ENCODE results near the gene CCBE1.
A peak's percentile ranks its signal among the peaks of the same experiment; 100 is the strongest.
"Not testable (repeated sequence)": the region's sequence is repeated elsewhere in the genome, so short reads cannot be mapped to it uniquely, and the experiment has no call there.

Gene CCBE1

DNA sequence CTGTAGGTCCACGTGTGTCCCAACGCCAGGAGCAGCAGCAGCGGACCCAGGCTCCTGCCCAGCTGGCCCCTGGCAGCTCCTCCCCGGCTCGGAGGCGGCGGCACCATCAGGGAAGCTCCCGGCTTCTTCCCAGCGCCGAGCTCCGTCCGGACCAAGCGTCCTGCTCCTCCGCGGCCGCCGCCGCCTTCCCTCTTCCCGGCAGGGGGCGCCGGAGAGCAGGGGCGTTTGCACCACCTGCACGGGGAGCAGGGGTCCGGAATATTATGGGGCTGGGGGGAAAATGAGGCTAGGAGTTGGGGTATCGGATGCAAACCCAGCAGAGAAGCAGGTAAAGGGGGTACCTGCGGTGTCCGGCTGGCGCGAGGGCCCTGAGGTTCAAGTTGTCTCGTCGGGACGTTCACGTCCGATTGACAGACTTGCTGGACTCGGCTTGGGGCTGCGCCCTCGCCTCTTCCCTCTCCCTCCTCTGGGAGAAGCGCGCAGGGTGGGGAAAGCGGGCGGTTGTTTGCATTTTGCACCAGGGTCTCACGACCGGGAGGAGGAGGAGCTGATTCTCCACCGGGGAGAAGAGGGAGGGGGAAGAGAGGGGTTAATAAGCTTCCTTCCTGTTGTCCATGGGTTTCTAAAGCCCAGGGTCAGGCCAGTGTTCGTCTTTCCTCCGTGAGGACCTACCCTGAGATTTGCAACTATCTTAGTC is at the start of gene CCBE1:
Gene CCBE1, minus strand, starts transcription at position 188 of the 697 bp plus-strand sequence.
- H3K27ac ChIP-seq (ENCODE audit: low read depth in 2 of 2, low read length in 2 of 2) = no peak within 1 kb of the TSS

DNA sequence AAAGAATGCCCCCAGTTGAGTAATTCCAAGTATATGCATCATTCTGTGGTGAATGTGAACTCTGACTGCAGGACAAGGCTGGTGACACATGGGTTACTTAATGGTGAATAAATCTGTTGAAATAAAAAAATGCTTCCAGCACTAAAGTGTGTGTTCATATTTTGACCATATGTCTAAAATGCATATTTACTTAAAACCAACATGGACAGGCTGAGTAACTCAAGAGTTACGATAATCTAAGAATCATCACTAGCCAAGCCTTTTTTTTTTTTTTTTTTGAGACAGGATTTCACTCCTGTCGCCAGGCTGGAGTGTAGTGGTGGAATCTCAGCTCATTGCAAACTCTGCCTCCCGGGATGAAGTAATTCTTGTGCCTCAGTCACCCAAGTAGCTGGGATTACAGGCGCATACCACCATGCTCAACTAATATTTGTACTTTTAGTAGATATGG is 47.1 kb upstream of the CCBE1 start:
- H3K27me3 ChIP-seq (ENCODE audit: control insufficient read depth in 2 of 2, insufficient read depth in 2 of 2, low read length in 2 of 2) = no peaks in the 10 kb centered on the region
- H3K4me3 ChIP-seq (ENCODE audit: low read length in 2 of 2) = no peak overlapping the region
- H3K9ac ChIP-seq (ENCODE audit: low read depth in 1 of 2, low read length in 2 of 2) = no peak overlapping the region
- H3K9me3 ChIP-seq (ENCODE audit: control insufficient read depth in 2 of 2, low read length in 2 of 2) = no peaks in the 10 kb centered on the region
- no peaks in the 10 kb centered on the region for H3K36me3 ChIP-seq (ENCODE audit: control insufficient read depth in 2 of 2, insufficient read depth in 2 of 2, low read length in 2 of 2)
- H3K4me1 ChIP-seq (ENCODE audit: control insufficient read depth in 2 of 2, insufficient read depth in 2 of 2, low read length in 2 of 2) = no peaks in the 10 kb centered on the region
- no peak overlapping the region for H3K27ac ChIP-seq (ENCODE audit: low read depth in 2 of 2, low read length in 2 of 2)

More for the DNA sequence above, at the start of gene CCBE1:
- H3K36me3 ChIP-seq (ENCODE audit: control insufficient read depth in 2 of 2, insufficient read depth in 2 of 2, low read length in 2 of 2) = no peaks in the 10 kb centered on the region
- peaks cover 9 to 41% of the 10 kb centered on the region in 2 donors for H3K27me3 ChIP-seq (ENCODE audit: control insufficient read depth in 2 of 2, insufficient read depth in 2 of 2, low read length in 2 of 2)
- H3K9me3 ChIP-seq (ENCODE audit: control insufficient read depth in 2 of 2, low read length in 2 of 2) = no peaks in the 10 kb centered on the region
- peak within 1 kb of the TSS; percentile 52 to 70 for H3K4me3 ChIP-seq (ENCODE audit: low read length in 2 of 2)
- peaks cover 5 to 12% of the 10 kb centered on the region in 2 donors for H3K4me1 ChIP-seq (ENCODE audit: control insufficient read depth in 2 of 2, insufficient read depth in 2 of 2, low read length in 2 of 2)
- peak within 1 kb of the TSS; percentile 10 to 22 for H3K9ac ChIP-seq (ENCODE audit: low read depth in 1 of 2, low read length in 2 of 2)

DNA sequence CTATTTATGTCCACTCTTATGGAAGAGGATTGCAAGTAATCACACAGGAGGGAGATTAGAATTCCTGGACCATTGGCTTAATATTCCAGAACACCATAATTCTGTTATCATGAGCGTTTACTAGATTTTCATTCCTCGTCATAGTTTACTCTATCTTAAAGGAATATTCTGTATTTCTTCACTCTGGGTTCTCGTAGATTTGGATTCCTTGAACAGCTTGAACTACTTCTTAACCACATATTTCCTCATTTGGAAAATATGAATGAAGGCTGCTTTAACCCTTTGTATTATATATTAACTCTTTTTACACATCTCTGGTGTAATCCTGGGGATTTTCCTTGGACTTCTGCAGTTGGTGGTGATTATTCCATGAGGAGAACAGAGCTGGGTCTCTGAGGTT is 46.3 kb upstream of the CCBE1 start:
- no peaks in the 10 kb centered on the region for H3K4me1 ChIP-seq (ENCODE audit: control insufficient read depth in 2 of 2, insufficient read depth in 2 of 2, low read length in 2 of 2)
- no peak overlapping the region for H3K27ac ChIP-seq (ENCODE audit: low read depth in 2 of 2, low read length in 2 of 2)
- H3K36me3 ChIP-seq (ENCODE audit: control insufficient read depth in 2 of 2, insufficient read depth in 2 of 2, low read length in 2 of 2) = no peaks in the 10 kb centered on the region
- no peaks in the 10 kb centered on the region for H3K27me3 ChIP-seq (ENCODE audit: control insufficient read depth in 2 of 2, insufficient read depth in 2 of 2, low read length in 2 of 2)
- no peaks in the 10 kb centered on the region for H3K9me3 ChIP-seq (ENCODE audit: control insufficient read depth in 2 of 2, low read length in 2 of 2)
- H3K4me3 ChIP-seq (ENCODE audit: low read length in 2 of 2) = no peak overlapping the region
- no peak overlapping the region for H3K9ac ChIP-seq (ENCODE audit: low read depth in 1 of 2, low read length in 2 of 2)

DNA sequence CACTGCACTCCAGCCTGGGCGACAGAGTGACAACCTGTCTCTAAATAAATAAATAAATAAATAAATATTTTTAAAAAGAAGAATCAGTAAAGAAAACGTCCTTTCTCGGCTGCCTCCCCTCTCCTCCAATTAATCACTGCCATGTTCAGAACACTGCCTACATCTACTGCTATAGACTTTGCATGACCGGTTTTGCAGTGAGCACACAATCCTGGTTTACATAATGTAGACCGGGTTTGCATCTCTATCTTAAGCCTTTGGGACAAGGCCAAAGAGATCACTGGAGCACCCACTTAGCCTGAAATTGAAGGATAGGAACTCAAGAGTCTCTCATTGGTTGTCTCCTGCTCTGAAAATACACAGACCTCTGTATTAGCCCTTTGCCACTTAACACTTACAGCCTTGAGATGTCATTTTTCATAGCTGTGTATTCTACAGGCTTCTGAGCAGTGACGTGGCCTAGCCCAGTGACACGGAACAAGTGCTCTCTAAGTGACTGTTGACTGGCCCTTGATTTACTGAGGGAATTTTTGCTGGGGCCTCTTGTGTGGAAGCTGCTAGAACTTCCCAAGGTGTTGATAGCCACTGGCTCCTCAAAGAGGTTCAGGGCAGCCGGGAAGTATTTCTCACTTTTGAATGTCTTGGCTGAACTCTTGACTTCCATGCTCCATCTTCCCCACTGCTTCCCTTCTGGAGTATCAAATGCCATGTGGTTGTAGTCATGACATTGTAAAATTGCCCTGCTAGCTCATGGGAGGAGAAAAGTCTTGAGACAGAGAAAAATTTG is 45.3 kb upstream of the CCBE1 start:
- H3K9me3 ChIP-seq (ENCODE audit: control insufficient read depth in 2 of 2, low read length in 2 of 2) = no peaks in the 10 kb centered on the region
- H3K4me1 ChIP-seq (ENCODE audit: control insufficient read depth in 2 of 2, insufficient read depth in 2 of 2, low read length in 2 of 2) = no peaks in the 10 kb centered on the region
- no peaks in the 10 kb centered on the region for H3K36me3 ChIP-seq (ENCODE audit: control insufficient read depth in 2 of 2, insufficient read depth in 2 of 2, low read length in 2 of 2)
- H3K9ac ChIP-seq (ENCODE audit: low read depth in 1 of 2, low read length in 2 of 2) = no peak overlapping the region
- H3K27me3 ChIP-seq (ENCODE audit: control insufficient read depth in 2 of 2, insufficient read depth in 2 of 2, low read length in 2 of 2) = no peaks in the 10 kb centered on the region
- H3K27ac ChIP-seq (ENCODE audit: low read depth in 2 of 2, low read length in 2 of 2) = no peak overlapping the region
- H3K4me3 ChIP-seq (ENCODE audit: low read length in 2 of 2) = no peak overlapping the region

DNA sequence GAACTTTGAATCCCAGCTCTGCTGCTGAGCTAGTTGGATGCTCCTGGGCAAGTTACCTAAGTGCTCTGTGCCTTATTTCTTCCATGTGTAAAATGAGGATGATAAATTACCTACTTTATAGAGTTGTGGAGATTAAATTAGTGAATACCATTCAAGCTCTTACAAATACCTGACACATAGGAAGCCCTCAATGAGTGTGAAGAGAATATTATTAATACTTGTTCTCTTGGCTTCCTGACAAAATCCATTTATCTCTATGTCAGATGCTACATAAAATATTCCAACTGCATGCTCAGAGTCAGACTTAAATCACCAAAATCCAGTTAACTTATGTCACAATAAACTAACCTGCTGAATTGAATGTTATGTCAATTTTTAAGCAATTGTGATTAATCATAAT is 42.9 kb upstream of the CCBE1 start:
- Histone ChIP-seq H3K4me1 (ENCODE audit: control insufficient read depth in 2 of 2, insufficient read depth in 2 of 2, low read length in 2 of 2) (no peaks in the 10 kb centered on the region), H3K27ac (ENCODE audit: low read depth in 2 of 2, low read length in 2 of 2) (no peak overlapping the region), H3K9ac (ENCODE audit: low read depth in 1 of 2, low read length in 2 of 2) (no peak overlapping the region), H3K4me3 (ENCODE audit: low read length in 2 of 2) (no peak overlapping the region), H3K9me3 (ENCODE audit: control insufficient read depth in 2 of 2, low read length in 2 of 2) (no peaks in the 10 kb centered on the region), H3K27me3 (ENCODE audit: control insufficient read depth in 2 of 2, insufficient read depth in 2 of 2, low read length in 2 of 2) (no peaks in the 10 kb centered on the region), H3K36me3 (ENCODE audit: control insufficient read depth in 2 of 2, insufficient read depth in 2 of 2, low read length in 2 of 2) (no peaks in the 10 kb centered on the region)

DNA sequence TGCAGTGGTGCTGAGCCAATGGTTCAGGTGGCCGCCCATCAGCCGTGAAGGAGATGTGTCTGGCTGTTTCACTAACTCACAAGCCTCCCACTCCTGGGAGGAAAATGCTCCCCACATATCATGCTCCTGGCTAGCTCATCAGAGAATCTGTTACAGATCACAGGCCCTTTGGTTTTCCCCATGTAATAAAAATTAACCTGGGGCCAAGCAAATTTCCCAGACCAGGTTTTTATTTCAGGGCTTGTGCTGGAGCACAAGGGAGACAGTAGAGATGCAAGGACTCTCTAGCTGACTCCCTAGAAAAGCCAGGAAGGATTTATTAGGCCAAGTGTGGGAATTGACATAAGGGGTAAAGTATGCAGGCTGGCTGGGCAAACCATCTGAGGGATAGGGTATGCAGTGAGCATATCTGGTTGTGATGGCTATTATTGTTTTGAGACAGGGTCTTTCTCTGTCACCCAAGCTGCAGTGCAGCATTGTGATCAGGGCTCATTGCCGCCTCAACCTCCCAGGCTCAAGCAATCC is 40.6 kb upstream of the CCBE1 start:
- no peaks in the 10 kb centered on the region for H3K9me3 ChIP-seq (ENCODE audit: control insufficient read depth in 2 of 2, low read length in 2 of 2)
- no peak overlapping the region for H3K27ac ChIP-seq (ENCODE audit: low read depth in 2 of 2, low read length in 2 of 2)
- no peaks in the 10 kb centered on the region for H3K4me1 ChIP-seq (ENCODE audit: control insufficient read depth in 2 of 2, insufficient read depth in 2 of 2, low read length in 2 of 2)
- H3K36me3 ChIP-seq (ENCODE audit: control insufficient read depth in 2 of 2, insufficient read depth in 2 of 2, low read length in 2 of 2) = no peaks in the 10 kb centered on the region
- H3K27me3 ChIP-seq (ENCODE audit: control insufficient read depth in 2 of 2, insufficient read depth in 2 of 2, low read length in 2 of 2) = no peaks in the 10 kb centered on the region
- no peak overlapping the region for H3K4me3 ChIP-seq (ENCODE audit: low read length in 2 of 2)
- no peak overlapping the region for H3K9ac ChIP-seq (ENCODE audit: low read depth in 1 of 2, low read length in 2 of 2)

DNA sequence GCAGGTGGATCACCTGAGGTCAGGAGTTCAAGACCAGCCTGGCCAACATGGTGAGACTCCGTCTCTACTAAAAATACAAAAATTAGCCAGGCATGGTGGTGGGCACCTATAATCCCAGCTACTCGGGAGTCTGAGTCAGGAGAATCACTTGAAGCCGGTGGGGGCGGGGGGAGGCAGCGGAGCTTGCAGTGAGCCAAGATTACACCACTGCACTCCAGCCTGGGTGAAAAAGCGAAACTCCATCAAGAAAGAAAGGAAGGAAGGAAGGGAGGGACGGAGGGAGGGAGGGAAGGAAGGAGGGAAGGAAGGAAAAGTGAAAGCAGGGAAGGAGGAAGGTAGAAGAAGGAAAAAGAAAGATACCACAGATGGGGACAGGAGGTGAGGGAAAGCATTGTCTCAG is 40.1 kb upstream of the CCBE1 start:
- not testable (repeated sequence) for H3K27ac ChIP-seq (ENCODE audit: low read depth in 2 of 2, low read length in 2 of 2)

DNA sequence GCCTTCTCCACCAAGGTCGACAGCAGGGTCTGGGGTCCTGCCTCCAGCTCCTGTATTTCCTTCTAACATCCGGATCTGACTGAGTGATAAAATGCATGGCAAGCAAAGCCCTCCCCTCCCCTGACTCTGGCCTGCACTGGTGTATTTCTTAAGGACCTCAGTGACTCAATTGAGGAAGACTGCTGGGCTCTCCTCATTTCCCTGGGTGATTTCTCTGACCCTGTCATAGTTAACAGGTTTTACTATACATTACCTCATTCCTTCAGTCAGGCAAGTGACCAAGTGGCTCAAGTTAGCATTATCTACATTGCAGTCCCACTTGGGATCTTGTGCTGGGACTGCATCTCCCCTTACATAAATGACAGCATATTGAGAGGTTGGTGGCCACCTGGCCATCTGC is 38.8 kb upstream of the CCBE1 start:
- Histone ChIP-seq H3K36me3 (ENCODE audit: control insufficient read depth in 2 of 2, insufficient read depth in 2 of 2, low read length in 2 of 2) (no peaks in the 10 kb centered on the region), H3K9me3 (ENCODE audit: control insufficient read depth in 2 of 2, low read length in 2 of 2) (no peaks in the 10 kb centered on the region), H3K4me1 (ENCODE audit: control insufficient read depth in 2 of 2, insufficient read depth in 2 of 2, low read length in 2 of 2) (no peaks in the 10 kb centered on the region), H3K27ac (ENCODE audit: low read depth in 2 of 2, low read length in 2 of 2) (no peak overlapping the region), H3K9ac (ENCODE audit: low read depth in 1 of 2, low read length in 2 of 2) (no peak overlapping the region), H3K27me3 (ENCODE audit: control insufficient read depth in 2 of 2, insufficient read depth in 2 of 2, low read length in 2 of 2) (no peaks in the 10 kb centered on the region), H3K4me3 (ENCODE audit: low read length in 2 of 2) (no peak overlapping the region)

More for the DNA sequence above, 40.1 kb upstream of the CCBE1 start:
- not testable (repeated sequence) for H3K27me3 ChIP-seq (ENCODE audit: control insufficient read depth in 2 of 2, insufficient read depth in 2 of 2, low read length in 2 of 2); H3K9ac ChIP-seq (ENCODE audit: low read depth in 1 of 2, low read length in 2 of 2); H3K36me3 ChIP-seq (ENCODE audit: control insufficient read depth in 2 of 2, insufficient read depth in 2 of 2, low read length in 2 of 2); H3K9me3 ChIP-seq (ENCODE audit: control insufficient read depth in 2 of 2, low read length in 2 of 2); H3K4me3 ChIP-seq (ENCODE audit: low read length in 2 of 2); H3K4me1 ChIP-seq (ENCODE audit: control insufficient read depth in 2 of 2, insufficient read depth in 2 of 2, low read length in 2 of 2)

DNA sequence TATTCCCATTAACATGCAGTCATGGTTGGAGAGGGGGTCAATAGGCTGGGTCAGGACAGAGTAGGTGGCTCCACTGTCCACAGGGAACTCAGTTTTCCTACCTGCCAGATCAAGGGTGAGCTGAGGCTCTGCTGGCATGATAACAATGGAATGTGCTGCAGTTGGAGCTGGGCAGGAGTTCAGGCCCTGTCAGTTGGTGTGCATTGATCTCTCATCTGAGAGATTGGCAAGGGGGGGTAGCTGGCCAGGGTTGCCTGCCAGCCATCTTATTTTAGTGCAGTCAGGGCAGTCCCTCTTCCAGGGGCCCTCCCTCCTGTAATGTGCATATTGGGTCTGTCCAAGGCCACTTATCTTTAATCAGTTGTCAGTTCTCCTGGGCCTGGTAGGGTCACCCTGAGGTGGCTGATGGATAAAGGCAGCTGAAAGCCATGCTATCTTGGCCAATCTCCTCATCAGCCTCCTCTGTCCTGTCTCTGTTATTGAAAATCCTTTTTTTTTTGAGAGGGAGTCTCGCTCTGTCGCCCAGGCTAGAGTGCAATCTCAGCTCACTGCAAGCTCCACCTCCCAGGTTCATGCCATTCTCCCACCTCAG is 38.1 kb upstream of the CCBE1 start:
- H3K9me3 ChIP-seq (ENCODE audit: control insufficient read depth in 2 of 2, low read length in 2 of 2) = no peaks in the 10 kb centered on the region
- no peaks in the 10 kb centered on the region for H3K4me1 ChIP-seq (ENCODE audit: control insufficient read depth in 2 of 2, insufficient read depth in 2 of 2, low read length in 2 of 2)
- H3K4me3 ChIP-seq (ENCODE audit: low read length in 2 of 2) = no peak overlapping the region

DNA sequence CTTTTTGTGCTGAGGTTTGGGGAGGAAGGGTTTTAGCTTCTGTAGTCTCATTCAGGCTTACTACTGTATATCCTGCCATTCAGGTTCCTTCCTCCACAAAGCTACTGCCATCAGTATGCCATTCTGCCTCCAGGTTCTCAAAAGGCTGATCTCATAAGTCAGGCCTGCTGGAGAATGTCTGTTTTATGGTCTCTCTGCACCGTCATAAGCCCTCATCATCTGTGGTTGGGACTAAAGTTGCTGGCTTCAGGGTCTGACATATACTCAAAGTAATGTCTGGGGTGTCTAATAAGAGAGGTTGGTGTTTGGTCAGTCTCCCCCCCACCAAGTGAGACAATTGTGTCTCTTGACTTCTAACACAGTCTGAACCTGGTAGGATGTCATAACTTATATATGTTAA is 36.2 kb upstream of the CCBE1 start:
- Histone ChIP-seq H3K9me3 (ENCODE audit: control insufficient read depth in 2 of 2, low read length in 2 of 2) (no peaks in the 10 kb centered on the region), H3K27ac (ENCODE audit: low read depth in 2 of 2, low read length in 2 of 2) (no peak overlapping the region), H3K27me3 (ENCODE audit: control insufficient read depth in 2 of 2, insufficient read depth in 2 of 2, low read length in 2 of 2) (no peaks in the 10 kb centered on the region), H3K36me3 (ENCODE audit: control insufficient read depth in 2 of 2, insufficient read depth in 2 of 2, low read length in 2 of 2) (no peaks in the 10 kb centered on the region), H3K9ac (ENCODE audit: low read depth in 1 of 2, low read length in 2 of 2) (no peak overlapping the region), H3K4me1 (ENCODE audit: control insufficient read depth in 2 of 2, insufficient read depth in 2 of 2, low read length in 2 of 2) (no peaks in the 10 kb centered on the region), H3K4me3 (ENCODE audit: low read length in 2 of 2) (no peak overlapping the region)

More for the DNA sequence above, 38.1 kb upstream of the CCBE1 start:
- no peak overlapping the region for H3K27ac ChIP-seq (ENCODE audit: low read depth in 2 of 2, low read length in 2 of 2)
- no peaks in the 10 kb centered on the region for H3K27me3 ChIP-seq (ENCODE audit: control insufficient read depth in 2 of 2, insufficient read depth in 2 of 2, low read length in 2 of 2)
- H3K36me3 ChIP-seq (ENCODE audit: control insufficient read depth in 2 of 2, insufficient read depth in 2 of 2, low read length in 2 of 2) = no peaks in the 10 kb centered on the region
- H3K9ac ChIP-seq (ENCODE audit: low read depth in 1 of 2, low read length in 2 of 2) = no peak overlapping the region
